ENCODE data around the gene FKBP7.

- no peak for TF ChIP-seq ZFP3 (CRISPR knock-in tag; IDR thresholded peaks at IDR 0.05)
- TF ChIP-seq ZNF8 (CRISPR knock-in tag; IDR thresholded peaks at IDR 0.05): no peak
- TF ChIP-seq ISL1 (CRISPR knock-in tag; IDR thresholded peaks at IDR 0.05): no peak
- no peak for TF ChIP-seq ZNF565 (CRISPR knock-in tag; conservative IDR thresholded peaks at IDR 0.05; ENCODE audit: low read depth)
Observed at GRCh38 chr2:178436662-178437061, 41.7 kb downstream of the FKBP7 start.

Measured in SK-N-SH treated with all-trans-retinoic acid at 6 μM for 48 hours (cell line).